Naive B cell (primary cell): ENCODE measurements around the gene LMO1. TPM values are rescaled to one million over a fixed set of nuclear protein-coding genes. Genes with fewer than 3 reads are reported as not detected.

Source experiments
- ATAC-seq, 2 donors: fragments of 150-1000 bp; cut with Tn5 transposase; 2 replicates each; pipeline ENCODE4 v1.10.0; 2021; ENCODE audit warnings: low read depth in 2 of 2, mild to moderate bottlenecking in 2 of 2, moderate library complexity in 2 of 2
- DNase-seq: peaks from one replicate; pipeline ENCODE4 v3.0.0; 2022
- H3K27ac Mint-ChIP-seq, 6 donors: one replicate each; pipeline ENCODE4 v1.8.0; 2020 to 2022; ENCODE audit warnings: mild to moderate bottlenecking in 6 of 6, mixed read lengths in 6 of 6, moderate library complexity in 5 of 6, inconsistent platforms in 2 of 6
- H3K27me3 Mint-ChIP-seq, 3 donors: one replicate each; pipeline ENCODE4 v1.8.0; 2021 to 2022; ENCODE audit warnings: mixed read lengths in 3 of 3, mild to moderate bottlenecking in 1 of 3
- H3K36me3 Mint-ChIP-seq, 2 donors: one replicate each; pipeline ENCODE4 v1.8.0; 2020 to 2022; ENCODE audit warnings: mixed read lengths in 2 of 2, inconsistent platforms in 1 of 2, mild to moderate bottlenecking in 1 of 2
- H3K4me1 Mint-ChIP-seq, 3 donors: one replicate each; pipeline ENCODE4 v1.8.0; 2020 to 2022; ENCODE audit warnings: mixed read lengths in 3 of 3, inconsistent platforms in 1 of 3, mild to moderate bottlenecking in 1 of 3, moderate library complexity in 1 of 3
- H3K4me3 Mint-ChIP-seq, 8 donors: one replicate each; pipeline ENCODE4 v1.8.0; 2020 to 2022; ENCODE audit warnings: mild to moderate bottlenecking in 8 of 8, mixed read lengths in 8 of 8, moderate library complexity in 8 of 8, inconsistent platforms in 2 of 8
- H3K9me3 Mint-ChIP-seq, 7 donors: one replicate each; pipeline ENCODE4 v1.8.0; 2020 to 2022; ENCODE audit warnings: mixed read lengths in 7 of 7, mild to moderate bottlenecking in 5 of 7, inconsistent platforms in 2 of 7, moderate library complexity in 1 of 7
- polyA plus RNA-seq, 6 donors: library from polyadenylated mRNA; unstranded; fragments of 300-500 nt; fragmentation: Illumina TruSeq; gene quantifications; one replicate each; pipeline ENCODE4 v1.2.3, GENCODE V29; 2021; ENCODE audit warnings: low read depth in 6 of 6

Gene LMO1
- polyA plus RNA-seq, 6 donors from 2014 or later = not detected

- no peak overlapping the region for H3K27ac Mint-ChIP-seq
- H3K27me3 Mint-ChIP-seq = peaks cover 58 to 84% (median 74%) of the 10 kb centered on the region in 3 donors
- DNase-seq (no peak), ATAC-seq (no peak)
- no peaks in the 10 kb centered on the region for H3K9me3 Mint-ChIP-seq
- H3K4me1 Mint-ChIP-seq = peaks cover 14 to 15% (median 15%) of the 10 kb centered on the region in 3 donors
- H3K4me3 Mint-ChIP-seq = peak overlapping the region; percentile 64 to 82 (median 76)
- H3K36me3 Mint-ChIP-seq = no peaks in the 10 kb centered on the region
Measured at GRCh38 chr11:8267280-8267679, 3.6 kb upstream of the LMO1 start.

GRCh38 chr11:8266246-8267241 lies 2.9 kb upstream of the LMO1 start:
- Mint-ChIP-seq H3K4me1 (peaks cover 14 to 15% (median 15%) of the 10 kb centered on the region in 3 donors), H3K27me3 (peaks cover 61 to 85% (median 73%) of the 10 kb centered on the region in 3 donors), H3K36me3 (no peaks in the 10 kb centered on the region), H3K27ac (no peak overlapping the region), H3K9me3 (no peaks in the 10 kb centered on the region), H3K4me3 (peak overlapping the region in 6 of 8 donors; percentile 64 to 81 (median 76))
- DNase-seq = no peak
- ATAC-seq = no peak

GRCh38 chr11:8265681-8266241 lies 2.1 kb upstream of the LMO1 start:
- DNase-seq = no peak
- ATAC-seq = no peak
- no peaks in the 10 kb centered on the region for H3K36me3 Mint-ChIP-seq
- no peak overlapping the region for H3K27ac Mint-ChIP-seq
- H3K4me1 Mint-ChIP-seq = peaks cover 14 to 15% (median 15%) of the 10 kb centered on the region in 3 donors
- H3K4me3 Mint-ChIP-seq = peak overlapping the region in 1 of 8 donors; percentile 20
- no peaks in the 10 kb centered on the region for H3K9me3 Mint-ChIP-seq
- H3K27me3 Mint-ChIP-seq = peaks cover 53 to 85% (median 73%) of the 10 kb centered on the region in 3 donors

- ATAC-seq (peak; percentile 57 to 61), DNase-seq (peak; percentile 19)
- H3K4me3 Mint-ChIP-seq = peak overlapping the region; percentile 57 to 91 (median 86)
- H3K36me3 Mint-ChIP-seq = no peaks in the 10 kb centered on the region
- H3K4me1 Mint-ChIP-seq = peaks cover 9 to 15% (median 10%) of the 10 kb centered on the region in 3 donors
- H3K27ac Mint-ChIP-seq = peak overlapping the region in 1 of 6 donors; percentile 85
- peaks cover 46 to 79% (median 75%) of the 10 kb centered on the region in 3 donors for H3K27me3 Mint-ChIP-seq
- no peaks in the 10 kb centered on the region for H3K9me3 Mint-ChIP-seq
Measured at GRCh38 chr11:8263109-8263768, 439 bp downstream of the LMO1 start.

- Mint-ChIP-seq H3K36me3 (no peaks in the 10 kb centered on the region), H3K4me3 (peak overlapping the region; percentile 66 to 87 (median 81)), H3K9me3 (no peaks in the 10 kb centered on the region), H3K27ac (no peak overlapping the region), H3K27me3 (peaks cover 50 to 80% (median 77%) of the 10 kb centered on the region in 3 donors), H3K4me1 (peaks cover 9 to 12% (median 10%) of the 10 kb centered on the region in 3 donors)
- DNase-seq = peak; percentile 29
- ATAC-seq = peak; percentile 60 to 61
Measured at GRCh38 chr11:8262552-8263108, 1.0 kb downstream of the LMO1 start.

- H3K27ac Mint-ChIP-seq = no peak overlapping the region
- no peaks in the 10 kb centered on the region for H3K9me3 Mint-ChIP-seq
- DNase-seq (no peak), ATAC-seq (no peak)
- H3K27me3 Mint-ChIP-seq = peaks cover 47 to 74% (median 73%) of the 10 kb centered on the region in 3 donors
- H3K4me1 Mint-ChIP-seq = peaks cover 9 to 10% (median 10%) of the 10 kb centered on the region in 3 donors
- H3K36me3 Mint-ChIP-seq = no peaks in the 10 kb centered on the region
- H3K4me3 Mint-ChIP-seq = peak overlapping the region; percentile 66 to 87 (median 81)
Measured at GRCh38 chr11:8261921-8262551, 1.6 kb downstream of the LMO1 start.

- ATAC-seq (no peak), DNase-seq (no peak)
- Mint-ChIP-seq H3K36me3 (no peaks in the 10 kb centered on the region), H3K4me3 (peak overlapping the region in 5 of 8 donors; percentile 60 to 83 (median 78)), H3K27ac (no peak overlapping the region), H3K27me3 (peaks cover 41 to 67% (median 65%) of the 10 kb centered on the region in 3 donors), H3K4me1 (peaks cover 9 to 10% (median 10%) of the 10 kb centered on the region in 3 donors), H3K9me3 (no peaks in the 10 kb centered on the region)
Measured at GRCh38 chr11:8261291-8261690, 2.4 kb downstream of the LMO1 start.

GRCh38 chr11:8260202-8260966 lies 3.3 kb downstream of the LMO1 start:
- H3K27ac Mint-ChIP-seq = no peak overlapping the region
- no peaks in the 10 kb centered on the region for H3K36me3 Mint-ChIP-seq
- H3K4me1 Mint-ChIP-seq = peaks cover 9 to 10% (median 10%) of the 10 kb centered on the region in 3 donors
- ATAC-seq = no peak
- no peaks in the 10 kb centered on the region for H3K9me3 Mint-ChIP-seq
- peak overlapping the region in 2 of 8 donors; percentile 17 to 41 for H3K4me3 Mint-ChIP-seq
- no peak for DNase-seq
- peaks cover 38 to 58% (median 56%) of the 10 kb centered on the region in 3 donors for H3K27me3 Mint-ChIP-seq

GRCh38 chr11:8259306-8259959 lies 4.2 kb downstream of the LMO1 start:
- ATAC-seq = no peak
- Mint-ChIP-seq H3K9me3 (no peaks in the 10 kb centered on the region), H3K4me1 (peaks cover 9 to 10% (median 10%) of the 10 kb centered on the region in 3 donors), H3K36me3 (no peaks in the 10 kb centered on the region), H3K4me3 (peak overlapping the region in 1 of 8 donors; percentile 34), H3K27ac (no peak overlapping the region), H3K27me3 (peaks cover 32 to 48% (median 47%) of the 10 kb centered on the region in 3 donors)
- no peak for DNase-seq

- DNase-seq (no peak), ATAC-seq (no peak)
- Mint-ChIP-seq H3K4me3 (peak overlapping the region in 1 of 8 donors; percentile 75), H3K36me3 (no peaks in the 10 kb centered on the region), H3K27me3 (peaks cover 27 to 42% (median 40%) of the 10 kb centered on the region in 3 donors), H3K4me1 (peaks cover 4 to 5% (median 5%) of the 10 kb centered on the region in 3 donors), H3K9me3 (no peaks in the 10 kb centered on the region), H3K27ac (no peak overlapping the region)
Measured at GRCh38 chr11:8258784-8259183, 4.9 kb downstream of the LMO1 start.

- no peak for ATAC-seq
- peaks cover 24 to 38% (median 38%) of the 10 kb centered on the region in 3 donors for H3K27me3 Mint-ChIP-seq
Measured at GRCh38 chr11:8258289-8258688, 5.4 kb downstream of the LMO1 start.

More at GRCh38 chr11:8258289-8258688, 5.4 kb downstream of the LMO1 start:
- H3K9me3 Mint-ChIP-seq = no peaks in the 10 kb centered on the region
- H3K4me3 Mint-ChIP-seq = peak overlapping the region in 1 of 8 donors; percentile 75
- H3K27ac Mint-ChIP-seq = no peak overlapping the region
- DNase-seq = no peak
- H3K4me1 Mint-ChIP-seq = peaks cover 0 to 1% (median 0%) of the 10 kb centered on the region in 3 donors
- no peaks in the 10 kb centered on the region for H3K36me3 Mint-ChIP-seq
